ENCODE results near the gene CLNK.
"Not testable (repeated sequence)": the region's sequence is repeated elsewhere in the genome, so short reads cannot be mapped to it uniquely, and the experiment has no call there.

CLNK gene

GRCh38 chr4:10577018-10577417 is 107.5 kb downstream of the CLNK start:
- no peak for DNase-seq (ENCODE audit: insufficient read length, low spot score)
- TF ChIP-seq CTCF (IDR thresholded peaks at IDR 0.05; ENCODE audit: insufficient read depth, missing control alignments): no peak
- FAIRE-seq: no peak

- FAIRE-seq (no peak), DNase-seq (ENCODE audit: insufficient read length, low spot score) (no peak)
These were observed 108.3 kb downstream of the CLNK start for GRCh38 chr4:10576236-10576635.

DNA sequence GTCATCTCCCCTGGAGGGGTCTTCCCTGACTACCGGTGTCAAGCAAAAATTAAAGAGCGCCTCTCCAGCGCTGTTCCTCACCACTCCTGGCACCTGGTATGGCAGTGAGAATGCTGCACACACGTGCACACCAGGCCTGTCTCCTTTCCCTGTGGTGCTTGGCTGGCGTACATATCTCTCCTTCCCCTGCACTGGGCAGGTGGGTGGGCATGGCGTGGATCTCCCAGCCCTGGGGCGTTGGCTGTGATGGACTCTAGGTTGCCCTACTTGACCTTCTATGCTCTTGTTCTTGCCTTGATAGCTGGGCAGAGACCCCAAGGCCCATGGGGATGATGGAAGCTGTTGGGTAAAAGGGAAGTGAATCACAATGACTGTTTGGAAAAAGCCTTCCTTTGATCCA is 109.2 kb downstream of the CLNK start:
- FAIRE-seq: no peak
- no peak for TF ChIP-seq CTCF (IDR thresholded peaks at IDR 0.05; ENCODE audit: insufficient read depth, missing control alignments)

More at GRCh38 chr4:10576236-10576635, 108.3 kb downstream of the CLNK start:
- TF ChIP-seq CTCF (IDR thresholded peaks at IDR 0.05; ENCODE audit: insufficient read depth, missing control alignments): no peak

DNA sequence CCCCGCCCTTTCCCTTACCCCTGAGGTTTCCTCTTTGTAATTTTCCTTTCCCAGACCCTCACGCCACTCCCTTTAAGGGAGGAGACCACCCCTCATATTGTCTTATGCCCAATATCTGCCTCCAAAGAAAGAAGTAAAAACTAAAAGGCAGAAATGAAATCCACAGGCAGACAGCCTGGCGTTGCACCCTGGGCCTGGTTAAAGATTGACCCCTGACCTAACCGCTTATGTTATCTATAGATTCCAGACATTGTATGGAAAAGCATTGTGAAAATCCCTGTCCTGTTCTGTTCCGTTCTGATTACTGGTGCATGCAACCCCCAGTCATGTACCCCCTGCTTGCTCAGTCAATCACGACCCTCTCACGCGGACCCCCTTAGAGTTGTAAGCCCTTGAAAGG is 110.0 kb downstream of the CLNK start:
- FAIRE-seq; DNase-seq (ENCODE audit: insufficient read length, low spot score): not testable (repeated sequence)

More for the DNA sequence above, 109.2 kb downstream of the CLNK start:
- DNase-seq (ENCODE audit: insufficient read length, low spot score): no peak

- DNase-seq (ENCODE audit: insufficient read length, low spot score) (no peak), FAIRE-seq (no peak)
- no peak for TF ChIP-seq CTCF (IDR thresholded peaks at IDR 0.05; ENCODE audit: insufficient read depth, missing control alignments)
These were observed 112.7 kb downstream of the CLNK start for GRCh38 chr4:10571909-10572308.

GRCh38 chr4:10569491-10569890 is 115.1 kb downstream of the CLNK start:
- no peak for TF ChIP-seq CTCF (IDR thresholded peaks at IDR 0.05; ENCODE audit: insufficient read depth, missing control alignments)
- DNase-seq (ENCODE audit: insufficient read length, low spot score): no peak
- FAIRE-seq: no peak

- DNase-seq (ENCODE audit: insufficient read length, low spot score): no peak
- FAIRE-seq: no peak
- no peak for TF ChIP-seq CTCF (IDR thresholded peaks at IDR 0.05; ENCODE audit: insufficient read depth, missing control alignments)
These were observed 116.8 kb downstream of the CLNK start for GRCh38 chr4:10567766-10568165.

- DNase-seq (ENCODE audit: insufficient read length, low spot score): no peak
- no peak for TF ChIP-seq CTCF (IDR thresholded peaks at IDR 0.05; ENCODE audit: insufficient read depth, missing control alignments)
- FAIRE-seq: no peak
These were observed 119.3 kb downstream of the CLNK start for GRCh38 chr4:10565166-10565780.

All from D721Med (cell line).